ENCODE results near the gene LRRC8C. TPM values are rescaled to one million over a fixed set of nuclear protein-coding genes. Genes with fewer than 3 reads are reported as not detected.

The LRRC8C gene
- total and polyA plus RNA-seq, 2 of the 8 experiments (the other 6 are each of a cell fraction or from before 2014, with no cell fraction given), result 1.1 to 2.1 TPM

DNA sequence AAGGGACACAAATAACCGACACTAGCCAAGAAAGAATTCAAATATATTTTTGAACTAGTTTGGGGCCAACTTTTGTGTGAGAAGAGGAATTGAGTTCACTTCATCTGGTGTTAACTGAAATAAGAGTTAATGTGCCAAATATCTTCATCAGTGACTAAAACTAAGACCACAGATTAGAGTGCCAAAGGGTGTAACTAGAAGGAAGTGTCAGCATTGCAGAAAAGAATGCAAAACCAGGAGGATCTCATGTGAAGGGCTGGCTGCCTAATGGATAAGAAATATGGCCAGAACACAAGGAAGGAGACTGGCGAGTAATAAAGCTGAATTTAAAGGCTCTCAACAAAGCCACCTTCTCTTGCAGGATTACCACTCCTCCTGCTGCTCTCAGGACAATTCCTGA is 126.1 kb downstream of the LRRC8C start (continued):
- TF ChIP-seq BRCA1 (IDR thresholded peaks at IDR 0.05; ENCODE audit: low read depth, low read length) (no peak), KDM5A (IDR thresholded peaks at IDR 0.05; ENCODE audit: low read length) (no peak), SIX5 (IDR thresholded peaks at IDR 0.05; ENCODE audit: low read depth, low read length) (no peak), POU5F1 (IDR thresholded peaks at IDR 0.05; ENCODE audit: low read depth, low read length) (no peak), SIN3A (conservative IDR thresholded peaks at IDR 0.05 in 1 of 2, IDR thresholded peaks at IDR 0.05 in 1 of 2; ENCODE audit: low read depth in 1 of 2, low read length in 2 of 2) (no peak)

Data from H1 (cell line).